Endodermal cell (in vitro differentiated cells): ENCODE data around the gene PRKCZ. TPM values are rescaled to one million over a fixed set of nuclear protein-coding genes. Genes with fewer than 3 reads are reported as not detected.

Source experiments
- DNase-seq: peaks from one replicate; pipeline ENCODE4 v3.0.0-alpha.2; 2017
- H3K27ac ChIP-seq: 2 replicates; pipeline ENCODE4 v1.5.1; 2013; ENCODE audit warnings: mild to moderate bottlenecking, low read depth, low read length, moderate library complexity
- H3K27me3 ChIP-seq: 2 replicates; pipeline ENCODE4 v1.6.1; 2013; ENCODE audit warnings: mild to moderate bottlenecking, low read length, moderate library complexity; ENCODE audit not compliant: insufficient read depth, control insufficient read depth, poor library complexity, severe bottlenecking
- H3K36me3 ChIP-seq: 2 replicates; pipeline ENCODE4 v1.7.0; 2013; ENCODE audit warnings: mild to moderate bottlenecking, low read length, moderate library complexity; ENCODE audit not compliant: control insufficient read depth, insufficient read depth
- H3K4me1 ChIP-seq: one replicate; pipeline ENCODE4 v1.7.0; 2013; ENCODE audit warnings: low read length; ENCODE audit not compliant: control insufficient read depth, insufficient read depth
- H3K4me3 ChIP-seq: 2 replicates; pipeline ENCODE4 v1.5.1; 2013; ENCODE audit warnings: mild to moderate bottlenecking, low read length, moderate library complexity
- H3K9ac ChIP-seq: 2 replicates; pipeline ENCODE4 v1.6.1; 2013; ENCODE audit warnings: mild to moderate bottlenecking, low read length, moderate library complexity; ENCODE audit not compliant: poor library complexity, severe bottlenecking; ENCODE audit errors: extremely low read depth
- H3K9me3 ChIP-seq: 2 replicates; pipeline ENCODE4 v1.6.1; 2013; ENCODE audit warnings: mild to moderate bottlenecking, low read length, moderate library complexity; ENCODE audit not compliant: control insufficient read depth
- H3K27ac Mint-ChIP-seq: 2 replicates; pipeline ENCODE4 v1.8.0; 2020; ENCODE audit warnings: mixed read lengths
- H3K27me3 Mint-ChIP-seq: 2 replicates; pipeline ENCODE4 v1.8.0; 2021; ENCODE audit warnings: mild to moderate bottlenecking, mixed read lengths; ENCODE audit not compliant: insufficient read depth
- H3K36me3 Mint-ChIP-seq: 2 replicates; pipeline ENCODE4 v1.8.0; 2020; ENCODE audit warnings: low read depth, mixed read lengths
- H3K4me1 Mint-ChIP-seq: 2 replicates; pipeline ENCODE4 v1.8.0; 2020; ENCODE audit warnings: mixed read lengths
- H3K4me3 Mint-ChIP-seq: 2 replicates; pipeline ENCODE4 v1.8.0; 2020; ENCODE audit warnings: mild to moderate bottlenecking, moderate library complexity, mixed read lengths
- H3K9me3 Mint-ChIP-seq: 2 replicates; pipeline ENCODE4 v1.8.0; 2020; ENCODE audit warnings: mild to moderate bottlenecking, mixed read lengths
- WGBS, 2 experiments: methylation state at CpG; one replicate each; pipeline versions ENCODE4 v1.1.5 to v1.1.7; 2013; ENCODE audit warnings: missing lambda C conversion rate in 2 of 2, mixed read lengths in 1 of 2; ENCODE audit not compliant: insufficient coverage in 1 of 2, insufficient read length in 1 of 2; 5-methylcytosine and 5-hydroxymethylcytosine counted together
- total RNA-seq, 2 donors: library from RNA; stranded (reverse); fragmentation: NEBNext Ultra II Directional in 1 of 2; extraction: Animal tissue kit (Norgen Biotek cat#: 25700) in 1 of 2; gene quantifications; 2 replicates in 1 of 2; 3 replicates in 1 of 2; pipeline ENCODE4 v1.2.1, GENCODE V29; 2021
- TF ChIP-seq, protein P1 (sequence below): fragments of 200-600 bp; sonication (generic); conservative IDR thresholded peaks from 2 replicates; pipeline ENCODE4 v1.5.0; 2021; ENCODE audit warnings: antibody characterized with exemption, mild to moderate bottlenecking

PRKCZ gene
- total RNA-seq, 2 donors from 2014 or later = 49.9 to 68.5 TPM

DNA sequence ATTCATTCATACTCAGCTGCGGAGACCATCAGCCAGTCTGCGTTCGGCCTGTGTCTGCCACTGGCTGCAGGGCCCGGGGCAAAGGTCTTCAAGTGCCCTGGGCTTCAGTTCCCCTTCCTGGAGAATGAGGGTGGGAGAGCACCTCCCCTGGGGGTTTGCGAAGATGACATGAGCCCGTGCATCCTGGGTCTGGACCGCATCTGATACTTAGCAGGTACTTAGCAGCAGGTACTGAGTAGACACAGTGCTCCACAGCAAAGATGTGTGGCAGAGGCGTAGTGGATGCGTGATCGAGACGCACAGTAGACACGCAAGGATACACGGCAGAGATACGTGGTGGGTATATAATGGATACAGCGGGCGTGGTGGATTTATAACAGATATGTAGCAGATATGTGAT, 51.3 kb downstream of the PRKCZ start:
- H3K4me3 Mint-ChIP-seq = no peak overlapping the region
- TF ChIP-seq, protein P1, sequence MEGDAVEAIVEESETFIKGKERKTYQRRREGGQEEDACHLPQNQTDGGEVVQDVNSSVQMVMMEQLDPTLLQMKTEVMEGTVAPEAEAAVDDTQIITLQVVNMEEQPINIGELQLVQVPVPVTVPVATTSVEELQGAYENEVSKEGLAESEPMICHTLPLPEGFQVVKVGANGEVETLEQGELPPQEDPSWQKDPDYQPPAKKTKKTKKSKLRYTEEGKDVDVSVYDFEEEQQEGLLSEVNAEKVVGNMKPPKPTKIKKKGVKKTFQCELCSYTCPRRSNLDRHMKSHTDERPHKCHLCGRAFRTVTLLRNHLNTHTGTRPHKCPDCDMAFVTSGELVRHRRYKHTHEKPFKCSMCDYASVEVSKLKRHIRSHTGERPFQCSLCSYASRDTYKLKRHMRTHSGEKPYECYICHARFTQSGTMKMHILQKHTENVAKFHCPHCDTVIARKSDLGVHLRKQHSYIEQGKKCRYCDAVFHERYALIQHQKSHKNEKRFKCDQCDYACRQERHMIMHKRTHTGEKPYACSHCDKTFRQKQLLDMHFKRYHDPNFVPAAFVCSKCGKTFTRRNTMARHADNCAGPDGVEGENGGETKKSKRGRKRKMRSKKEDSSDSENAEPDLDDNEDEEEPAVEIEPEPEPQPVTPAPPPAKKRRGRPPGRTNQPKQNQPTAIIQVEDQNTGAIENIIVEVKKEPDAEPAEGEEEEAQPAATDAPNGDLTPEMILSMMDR = no peak
- Histone ChIP-seq H3K27ac (no peak overlapping the region), H3K9ac (no peak overlapping the region), H3K9me3 (peaks cover 6% of the 10 kb centered on the region), H3K36me3 (peaks cover 5% of the 10 kb centered on the region), H3K4me3 (no peak overlapping the region), H3K27me3 (no peaks in the 10 kb centered on the region), H3K4me1 (no peaks in the 10 kb centered on the region)
- peaks cover 37% of the 10 kb centered on the region for H3K36me3 Mint-ChIP-seq
- DNase-seq = no peak
- 96 to 97% methylated on average over 12 to 16 of the region's 16 CpGs for WGBS, 2 experiments
- H3K27ac Mint-ChIP-seq = no peak overlapping the region
- H3K9me3 Mint-ChIP-seq = peaks cover 8% of the 10 kb centered on the region
- no peaks in the 10 kb centered on the region for H3K27me3 Mint-ChIP-seq
- H3K4me1 Mint-ChIP-seq = no peaks in the 10 kb centered on the region

DNA sequence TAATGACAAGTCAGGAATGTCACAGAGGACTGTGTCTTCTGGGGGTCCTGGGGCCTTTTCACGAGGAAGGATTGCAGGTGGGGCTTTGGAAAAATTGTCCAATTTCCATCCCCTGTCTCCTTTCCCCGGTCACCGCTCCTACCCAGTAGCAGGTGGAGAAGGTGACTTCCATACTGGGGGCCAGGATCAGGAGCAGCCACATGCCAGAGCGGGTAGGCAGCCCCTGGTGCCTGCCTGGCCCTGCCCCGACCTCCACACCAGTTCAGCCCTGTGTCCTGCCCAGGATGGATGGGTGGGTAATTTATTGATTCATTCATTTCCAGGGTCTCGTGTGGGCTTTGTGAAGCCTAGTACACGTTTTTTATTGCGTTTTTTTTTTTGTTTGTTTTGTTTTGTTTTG, 51.7 kb downstream of the PRKCZ start:
- no peaks in the 10 kb centered on the region for H3K27me3 Mint-ChIP-seq
- no peak for DNase-seq
- H3K27ac ChIP-seq = no peak overlapping the region
- peaks cover 8% of the 10 kb centered on the region for H3K9me3 Mint-ChIP-seq
- H3K4me3 Mint-ChIP-seq = no peak overlapping the region
- peaks cover 5% of the 10 kb centered on the region for H3K36me3 ChIP-seq
- no peaks in the 10 kb centered on the region for H3K27me3 ChIP-seq
- H3K36me3 Mint-ChIP-seq = peaks cover 36% of the 10 kb centered on the region
- H3K27ac Mint-ChIP-seq = no peak overlapping the region
- H3K9ac ChIP-seq = no peak overlapping the region
- no peaks in the 10 kb centered on the region for H3K4me1 Mint-ChIP-seq
- peaks cover 3% of the 10 kb centered on the region for H3K9me3 ChIP-seq
- no peaks in the 10 kb centered on the region for H3K4me1 ChIP-seq
- TF ChIP-seq, protein P1 = no peak
- H3K4me3 ChIP-seq = no peak overlapping the region
- 93 to 100% methylated on average over 4 to 8 of the region's 8 CpGs for WGBS, 2 experiments

DNA sequence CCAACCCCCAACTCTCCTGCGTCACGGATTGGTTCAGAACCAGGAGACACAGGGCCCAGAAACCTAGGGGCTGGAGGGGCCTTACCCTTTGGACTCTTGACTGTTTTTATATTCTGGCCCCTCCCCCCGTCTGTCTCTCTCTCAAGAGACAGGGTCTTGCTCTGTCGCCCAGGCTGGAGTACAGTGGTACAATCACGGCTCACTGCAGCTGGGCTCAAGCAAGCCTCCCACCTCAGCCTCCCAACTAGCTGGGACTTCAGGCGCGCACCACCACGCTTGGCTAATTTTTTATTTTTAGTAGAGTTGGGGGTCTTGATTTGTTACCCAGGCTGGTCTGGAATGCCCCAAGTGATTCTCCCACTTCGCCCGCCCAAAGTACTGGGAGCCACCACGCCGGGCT, 52.5 kb downstream of the PRKCZ start:
- no peaks in the 10 kb centered on the region for H3K9me3 ChIP-seq
- TF ChIP-seq, protein P1 = no peak
- no peak overlapping the region for H3K27ac ChIP-seq
- Mint-ChIP-seq H3K9me3 (peaks cover 3% of the 10 kb centered on the region), H3K27ac (no peak overlapping the region), H3K27me3 (no peaks in the 10 kb centered on the region), H3K36me3 (peaks cover 28% of the 10 kb centered on the region), H3K4me3 (no peak overlapping the region), H3K4me1 (no peaks in the 10 kb centered on the region)
- H3K27me3 ChIP-seq = no peaks in the 10 kb centered on the region
- no peak overlapping the region for H3K9ac ChIP-seq
- H3K36me3 ChIP-seq = peaks cover 5% of the 10 kb centered on the region
- no peaks in the 10 kb centered on the region for H3K4me1 ChIP-seq
- H3K4me3 ChIP-seq = no peak overlapping the region
- WGBS, 2 experiments = 95 to 97% methylated on average over 5 to 12 of the region's 12 CpGs
- DNase-seq = no peak
